HG03066 (cell line): ENCODE results near the gene NPTN.
"Not testable (repeated sequence)": the region's sequence is repeated elsewhere in the genome, so short reads cannot be mapped to it uniquely, and the experiment has no call there.

Source experiments
- ATAC-seq: cut with Tn5 transposase; IDR thresholded peaks from one replicate; pipeline ENCODE4 v1.9.1; 2021; ENCODE audit warnings: low read depth; ENCODE audit not compliant: unreplicated experiment

NPTN gene

DNA sequence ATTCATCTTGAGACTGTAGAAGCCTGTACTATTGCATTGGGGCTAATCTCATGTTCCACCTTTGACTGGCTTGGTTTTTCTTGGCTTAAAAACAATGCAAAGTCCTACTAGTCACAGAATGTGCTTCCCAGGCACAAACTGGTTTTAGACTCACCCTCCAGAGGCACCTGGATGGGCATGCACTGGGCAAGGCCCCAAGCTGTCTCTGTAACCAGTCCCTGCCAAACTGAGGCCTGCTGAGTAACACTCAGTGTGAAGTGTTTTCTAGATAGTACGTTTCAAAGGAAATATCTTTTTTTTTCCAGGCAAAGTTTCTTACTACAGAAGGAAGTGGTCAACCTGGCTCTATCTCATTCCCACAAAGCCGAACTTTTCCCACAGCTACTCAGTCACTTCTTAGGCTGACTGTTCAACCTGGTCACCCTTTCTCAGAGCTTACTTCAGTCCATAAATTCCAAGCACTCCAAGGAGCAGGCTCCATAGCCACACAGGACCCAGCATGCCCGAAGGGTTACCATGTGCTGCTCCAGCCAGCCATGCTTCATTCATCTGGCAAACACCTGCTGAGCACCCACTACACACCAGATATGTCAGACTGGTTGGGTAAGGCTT lies 57.4 kb downstream of the NPTN start:
- no peak for ATAC-seq

- ATAC-seq = no peak
Observed at GRCh38 chr15:73573572-73573971, 59.6 kb downstream of the NPTN start.

- ATAC-seq = no peak
Observed at GRCh38 chr15:73573037-73573436, 60.2 kb downstream of the NPTN start.

- no peak for ATAC-seq
Observed at GRCh38 chr15:73572296-73572695, 60.9 kb downstream of the NPTN start.

DNA sequence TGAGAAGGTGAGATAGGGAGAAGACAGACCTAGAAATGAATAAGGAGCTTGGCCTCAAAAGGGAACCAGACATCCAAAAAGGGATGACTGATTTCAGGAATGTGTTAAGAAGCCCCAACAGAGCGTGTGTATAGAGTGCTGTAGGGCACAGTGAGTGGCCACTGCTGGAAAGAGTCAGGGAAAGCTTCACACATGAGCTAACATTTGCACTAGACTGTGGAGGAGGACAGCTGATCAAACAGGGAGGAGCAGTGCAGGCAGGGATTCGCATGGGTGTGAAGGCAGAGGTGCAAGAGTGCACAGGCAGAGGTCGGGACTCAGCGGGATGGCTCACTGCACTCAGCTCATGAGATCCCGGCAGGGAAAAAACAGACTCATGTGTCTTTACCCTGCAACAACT lies 61.8 kb downstream of the NPTN start:
- ATAC-seq = no peak

DNA sequence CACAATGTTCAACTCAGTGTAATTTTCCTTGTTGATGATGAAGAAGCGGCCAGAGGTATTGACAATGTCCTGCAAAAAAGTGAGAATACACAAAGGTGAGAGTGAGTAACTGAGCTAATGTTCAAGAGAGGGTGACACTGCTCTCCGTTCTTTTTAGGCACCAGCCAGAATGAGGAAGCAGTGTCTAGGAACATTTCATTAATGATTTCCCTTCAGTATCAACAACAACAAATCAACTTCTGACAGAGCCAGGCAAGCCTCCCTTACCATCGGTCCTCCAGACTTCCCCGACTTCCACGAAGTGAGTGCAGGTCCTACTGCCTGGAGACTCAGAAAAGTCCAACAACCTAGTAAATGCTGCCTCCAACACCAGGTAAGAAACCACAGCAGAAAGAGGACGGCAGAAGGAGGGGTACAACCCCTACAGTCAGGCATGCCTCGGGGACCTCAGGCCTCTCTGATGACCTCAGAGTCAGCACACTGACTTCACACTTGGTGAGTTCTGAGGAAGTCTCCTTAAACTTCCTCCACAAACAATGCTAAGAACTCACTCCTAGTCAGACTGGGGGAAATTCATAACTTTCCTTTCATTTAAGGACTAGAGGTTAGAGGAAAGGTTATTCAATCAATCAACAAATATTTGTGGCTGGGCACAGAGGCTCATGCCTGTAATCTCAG lies 62.7 kb downstream of the NPTN start:
- no peak for ATAC-seq

DNA sequence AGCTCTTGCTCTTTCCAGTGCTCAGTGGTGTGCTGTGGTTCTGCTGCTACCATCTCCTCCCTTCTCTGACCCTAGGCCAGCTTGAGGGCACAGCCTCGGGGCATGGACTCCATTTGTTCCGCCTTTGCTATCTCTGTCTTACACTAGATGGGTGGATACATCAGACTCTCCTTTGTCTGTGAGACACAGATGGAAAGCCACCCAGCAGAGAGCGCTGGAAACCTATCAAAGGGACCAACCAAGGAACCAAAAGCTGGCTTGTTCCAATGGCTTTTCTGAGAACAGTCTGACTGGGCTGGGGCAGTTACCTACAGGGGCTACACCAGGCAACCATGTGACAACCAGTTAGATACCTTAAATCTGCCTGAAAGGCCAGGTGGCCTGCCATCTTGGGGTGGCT lies 63.8 kb downstream of the NPTN start:
- ATAC-seq = no peak

DNA sequence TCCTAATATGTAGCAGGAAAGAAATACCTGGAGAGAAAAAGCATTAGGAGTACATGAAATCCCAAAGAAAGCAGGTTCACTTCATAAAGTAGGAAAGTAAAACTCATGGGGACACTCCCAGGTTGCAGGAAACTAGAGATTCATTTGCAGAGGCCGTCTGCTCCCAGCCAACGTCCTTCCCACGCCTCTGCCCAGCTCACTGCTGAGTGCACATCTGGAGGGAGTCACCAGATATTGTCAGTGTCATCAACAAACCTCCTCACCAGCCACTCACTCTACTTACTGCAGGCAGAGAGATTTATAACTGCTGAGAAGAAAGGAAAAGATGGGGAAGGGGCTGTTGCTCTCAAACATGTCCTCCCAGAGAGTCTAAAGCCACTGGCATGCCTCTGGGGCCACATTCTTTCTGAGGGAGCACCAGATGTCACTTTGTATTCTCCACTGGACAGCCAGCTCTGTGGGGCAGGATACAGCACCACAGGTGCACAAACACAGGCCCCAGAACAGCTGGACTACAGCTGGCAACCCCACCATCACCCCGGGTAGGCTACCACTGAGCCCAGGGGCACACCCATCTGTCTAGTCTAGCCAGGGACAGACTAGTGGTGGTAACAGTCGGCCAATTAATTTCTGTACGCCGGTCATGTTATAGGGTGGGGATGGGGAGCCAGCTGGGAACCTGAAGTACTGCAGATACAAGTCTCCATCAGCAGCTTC lies 64.5 kb downstream of the NPTN start:
- ATAC-seq = no peak

DNA sequence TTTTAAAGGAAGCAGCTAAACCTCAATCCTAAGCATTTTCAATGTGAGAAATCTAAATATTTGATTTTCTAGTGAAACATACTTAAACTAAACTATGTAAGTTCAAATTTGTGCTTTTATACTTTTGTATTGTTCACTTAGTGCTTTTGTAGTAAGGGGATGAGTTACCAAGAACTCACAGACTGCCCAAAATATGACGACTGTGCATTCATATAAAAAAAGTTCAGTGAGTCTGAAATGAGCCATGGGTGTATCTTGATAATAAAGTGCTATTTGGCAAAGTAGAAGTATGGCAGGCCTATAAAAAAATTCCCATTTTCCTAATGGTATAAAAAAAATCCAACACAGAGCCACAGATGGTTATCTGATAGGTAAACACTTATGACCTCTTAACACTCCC lies 66.2 kb downstream of the NPTN start:
- ATAC-seq = no peak

GRCh38 chr15:73564255-73564654 lies 68.9 kb downstream of the NPTN start:
- ATAC-seq = no peak

- no peak for ATAC-seq
Observed at GRCh38 chr15:73560501-73561117, 72.6 kb downstream of the NPTN start.

DNA sequence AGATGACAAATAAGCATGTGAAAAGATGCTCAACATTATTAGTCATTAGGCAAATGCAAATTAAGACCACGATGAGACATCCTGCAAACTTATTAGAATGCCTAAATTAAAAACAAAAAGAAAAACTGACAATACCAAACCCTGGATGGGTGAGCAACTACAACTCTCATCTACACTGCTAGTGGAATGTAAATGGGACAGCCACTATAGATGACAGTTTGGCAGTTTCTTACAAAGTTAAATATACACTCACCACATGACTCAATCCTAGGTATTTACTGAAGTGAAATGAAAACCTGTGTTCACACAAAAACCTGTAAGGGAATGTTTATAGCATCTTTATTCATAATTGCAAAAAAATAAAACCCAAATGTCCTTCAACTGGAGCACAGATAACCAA lies 74.7 kb downstream of the NPTN start:
- no peak for ATAC-seq

DNA sequence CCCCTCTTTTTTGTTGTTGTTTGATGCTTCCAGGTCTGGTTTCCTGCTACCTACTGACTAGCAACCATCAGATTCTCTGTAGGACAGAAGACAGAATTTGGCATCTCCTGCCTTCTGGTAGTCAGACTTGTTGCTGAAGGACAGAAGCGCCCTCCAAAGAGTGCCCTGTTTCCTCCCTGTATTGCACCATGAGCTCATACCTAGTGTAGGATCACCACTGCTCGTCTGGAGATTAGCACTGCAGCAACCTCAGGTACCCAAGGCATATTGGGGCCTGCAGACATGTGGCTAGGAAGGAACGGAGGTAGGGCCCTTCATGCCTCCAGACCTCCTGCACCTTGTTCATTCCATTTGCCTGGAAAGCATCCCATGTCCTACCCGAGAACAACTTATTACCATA lies 78.1 kb downstream of the NPTN start:
- no peak for ATAC-seq

- no peak for ATAC-seq
Observed at GRCh38 chr15:73550190-73550589, 83.0 kb downstream of the NPTN start.

- ATAC-seq = not testable (repeated sequence)
Observed at GRCh38 chr15:73548925-73549324, 84.3 kb downstream of the NPTN start.

DNA sequence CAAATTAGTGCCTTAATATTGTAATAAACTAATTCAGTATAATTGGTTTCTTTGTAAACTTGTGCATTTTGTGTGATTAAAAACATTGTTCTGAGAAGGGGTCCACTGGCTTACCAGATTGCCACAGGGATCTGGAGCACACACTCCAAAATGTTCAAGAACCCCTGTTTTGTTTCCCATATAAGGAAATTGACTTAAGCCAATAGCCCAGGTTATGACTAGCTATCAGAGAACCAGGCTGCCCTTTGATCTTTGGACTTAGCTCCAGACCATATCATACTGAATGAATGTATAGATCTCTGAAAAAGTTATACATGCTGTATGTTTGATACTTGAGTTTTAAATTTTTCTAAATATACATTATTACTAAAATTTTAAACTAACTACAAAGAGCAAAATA lies 91.7 kb downstream of the NPTN start:
- ATAC-seq = no peak

GRCh38 chr15:73540161-73540560 lies 93.0 kb downstream of the NPTN start:
- ATAC-seq = no peak

DNA sequence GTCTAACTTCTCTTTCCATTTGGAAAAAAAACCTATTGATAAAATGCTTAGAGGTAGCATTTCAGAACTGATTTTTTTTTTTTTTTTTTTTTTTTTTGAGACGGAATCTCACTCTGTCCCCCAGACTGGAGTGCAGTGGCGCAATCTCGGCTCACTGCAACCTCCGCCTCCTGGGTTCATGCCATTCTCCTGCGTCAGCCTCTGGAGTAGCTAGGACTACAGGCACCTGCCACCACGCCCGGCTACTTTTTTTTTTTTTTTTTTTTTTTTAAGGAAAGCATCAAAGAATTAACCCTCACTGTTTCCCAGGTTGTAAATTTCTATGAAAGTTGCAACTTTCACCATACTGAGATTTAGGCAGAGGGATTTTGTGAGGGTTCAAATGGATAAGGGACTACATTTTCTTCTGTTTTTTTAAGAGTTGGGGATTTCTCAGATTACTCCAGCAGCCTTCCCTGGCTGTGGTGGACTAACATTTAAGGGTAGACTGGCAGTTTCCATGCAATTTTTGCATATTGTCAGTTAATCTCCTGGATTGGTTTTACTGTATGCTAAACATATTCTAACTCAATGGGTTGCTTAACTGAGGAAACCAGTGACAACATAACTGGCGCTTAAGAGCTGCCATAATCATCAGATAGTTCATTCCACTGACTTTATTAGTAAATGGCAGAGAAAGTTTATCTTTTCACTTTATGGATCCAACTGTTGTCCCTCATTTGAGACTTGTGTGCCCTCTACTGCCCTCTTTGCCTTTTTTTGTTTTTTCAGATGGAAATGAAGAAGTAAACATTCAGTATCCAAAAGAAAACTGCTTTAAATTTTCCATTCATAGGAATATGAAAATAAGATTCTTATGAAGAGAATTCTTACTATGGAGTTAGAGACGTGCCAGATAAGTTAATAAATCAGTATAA lies 93.7 kb downstream of the NPTN start:
- ATAC-seq = no peak

- ATAC-seq = no peak
Observed at GRCh38 chr15:73538563-73539211, 94.5 kb downstream of the NPTN start.

DNA sequence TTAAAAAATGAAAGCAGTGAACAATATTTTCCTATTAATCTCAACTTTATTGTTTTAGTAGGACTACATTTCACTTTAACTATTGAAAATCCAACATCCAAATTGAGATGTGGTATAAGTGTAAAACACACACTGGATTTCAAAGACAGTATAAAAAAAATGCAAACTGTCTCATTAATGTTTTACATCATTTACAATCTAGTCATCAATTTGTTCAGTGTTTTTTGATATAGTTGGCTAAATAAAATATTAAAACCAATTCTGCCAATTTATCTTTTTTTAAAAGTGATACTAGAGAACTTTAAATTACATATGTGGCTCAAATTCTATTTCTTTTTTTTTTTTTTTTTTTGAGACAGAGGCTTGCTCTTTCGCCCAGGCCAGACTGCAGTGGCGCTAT lies 95.1 kb downstream of the NPTN start:
- no peak for ATAC-seq
